SK-N-SH treated with all-trans-retinoic acid at 6 μM for 48 hours (cell line): ENCODE data around the gene ACER1.

Experiments
- ATAC-seq: fragments of 200-7000 bp; cut with Tn5 transposase; 3 replicates; pipeline ENCODE4 v1.9.1; 2020; ENCODE audit warnings: mild to moderate bottlenecking, moderate library complexity
- ARNTL ChIP-seq: fragments of 450-650 bp; formaldehyde crosslinking; IDR thresholded peaks from 2 replicates; pipeline ENCODE4 v1.5.0; 2020; ENCODE audit warnings: low read depth, mild to moderate bottlenecking, moderate library complexity, borderline replicate concordance
- BACH2 ChIP-seq: fragments of 250-450 bp; sonication (Bioruptor Pico); IDR thresholded peaks from 2 replicates; pipeline ENCODE4 v1.9.0; 2021; ENCODE audit warnings: mild to moderate bottlenecking, borderline replicate concordance
- CSDC2 ChIP-seq: fragments of 250-450 bp; sonication (Bioruptor Pico); IDR thresholded peaks from 2 replicates; pipeline ENCODE4 v1.5.0; 2020; ENCODE audit warnings: mild to moderate bottlenecking, moderate library complexity
- ESRRG ChIP-seq: fragments of 250-450 bp; sonication (Bioruptor Pico); IDR thresholded peaks from 2 replicates; pipeline ENCODE4 v1.6.1; 2021; ENCODE audit warnings: mild to moderate bottlenecking
- GLIS3 ChIP-seq: fragments of 250-450 bp; sonication (Bioruptor Pico); IDR thresholded peaks from 2 replicates; pipeline ENCODE4 v1.5.0; 2020; ENCODE audit warnings: mild to moderate bottlenecking, moderate library complexity
- ISL1 ChIP-seq: fragments of 250-450 bp; sonication (Bioruptor Pico); IDR thresholded peaks from 2 replicates; pipeline ENCODE4 v2.1.2; 2022; ENCODE audit warnings: mild to moderate bottlenecking, moderate library complexity
- OSR1 ChIP-seq: fragments of 250-450 bp; sonication (Bioruptor Pico); IDR thresholded peaks from 2 replicates; pipeline ENCODE4 v1.8.0; 2022; ENCODE audit warnings: moderate library complexity, mild to moderate bottlenecking, inconsistent platforms
- PPARA ChIP-seq: fragments of 250-450 bp; sonication (Bioruptor Pico); IDR thresholded peaks from 2 replicates; pipeline ENCODE4 v1.5.0; 2020; ENCODE audit warnings: mild to moderate bottlenecking, borderline replicate concordance
- RARB ChIP-seq: fragments of 250-450 bp; sonication (Bioruptor Pico); IDR thresholded peaks from 2 replicates; pipeline ENCODE4 v1.8.0; 2021; ENCODE audit warnings: mild to moderate bottlenecking, moderate library complexity
- SNAI2 ChIP-seq: fragments of 250-450 bp; sonication (Bioruptor Pico); IDR thresholded peaks from 2 replicates; pipeline ENCODE4 v1.5.0; 2020; ENCODE audit warnings: mild to moderate bottlenecking, moderate library complexity
- TCF4 ChIP-seq: fragments of 250-450 bp; sonication (Bioruptor Pico); IDR thresholded peaks from 2 replicates; pipeline ENCODE4 v1.8.0; 2021; ENCODE audit warnings: mild to moderate bottlenecking, moderate library complexity, borderline replicate concordance
- TOX ChIP-seq: fragments of 250-450 bp; sonication (Bioruptor Pico); IDR thresholded peaks from 2 replicates; pipeline ENCODE4 v1.8.0; 2021; ENCODE audit warnings: mild to moderate bottlenecking, moderate library complexity, borderline replicate concordance
- ZC3H10 ChIP-seq: fragments of 250-450 bp; sonication (Bioruptor Pico); IDR thresholded peaks from 2 replicates; pipeline ENCODE4 v1.5.1; 2021; ENCODE audit warnings: mild to moderate bottlenecking, moderate library complexity
- ZFP3 ChIP-seq: fragments of 250-450 bp; sonication (Bioruptor Pico); IDR thresholded peaks from 2 replicates; pipeline ENCODE4 v1.5.0; 2020; ENCODE audit warnings: mild to moderate bottlenecking, moderate library complexity
- ZFP30 ChIP-seq: fragments of 450-650 bp; formaldehyde crosslinking; IDR thresholded peaks from 2 replicates; pipeline ENCODE4 v1.5.0; 2022; ENCODE audit warnings: mild to moderate bottlenecking, moderate library complexity
- ZNF565 ChIP-seq: fragments of 450-650 bp; formaldehyde crosslinking; conservative IDR thresholded peaks from 2 replicates; pipeline ENCODE4 v1.5.0; 2020; ENCODE audit warnings: low read depth, mild to moderate bottlenecking, moderate library complexity
- ZNF8 ChIP-seq: fragments of 450-650 bp; formaldehyde crosslinking; IDR thresholded peaks from 2 replicates; pipeline ENCODE4 v1.5.0; 2020; ENCODE audit warnings: mild to moderate bottlenecking, moderate library complexity
- TF ChIP-seq, protein P1 (sequence below): fragments of 250-450 bp; sonication (Bioruptor Pico); IDR thresholded peaks from 2 replicates; pipeline ENCODE4 v1.8.0; 2021; ENCODE audit warnings: low read depth, mild to moderate bottlenecking, moderate library complexity, borderline replicate concordance
- TF ChIP-seq, protein P2 (sequence below): fragments of 250-450 bp; sonication (Bioruptor Pico); IDR thresholded peaks from 2 replicates; pipeline ENCODE4 v1.8.0; 2020; ENCODE audit warnings: mild to moderate bottlenecking, moderate library complexity, borderline replicate concordance
- TF ChIP-seq, protein P3 (sequence below): fragments of 250-450 bp; sonication (Bioruptor Pico); IDR thresholded peaks from 2 replicates; pipeline ENCODE4 v1.5.1; 2021; ENCODE audit warnings: mild to moderate bottlenecking, moderate library complexity
- TF ChIP-seq, protein P4 (sequence below): fragments of 250-450 bp; sonication (Bioruptor Pico); IDR thresholded peaks from 2 replicates; pipeline ENCODE4 v1.5.1; 2020; ENCODE audit warnings: low read depth, mild to moderate bottlenecking, moderate library complexity

ACER1 gene

DNA sequence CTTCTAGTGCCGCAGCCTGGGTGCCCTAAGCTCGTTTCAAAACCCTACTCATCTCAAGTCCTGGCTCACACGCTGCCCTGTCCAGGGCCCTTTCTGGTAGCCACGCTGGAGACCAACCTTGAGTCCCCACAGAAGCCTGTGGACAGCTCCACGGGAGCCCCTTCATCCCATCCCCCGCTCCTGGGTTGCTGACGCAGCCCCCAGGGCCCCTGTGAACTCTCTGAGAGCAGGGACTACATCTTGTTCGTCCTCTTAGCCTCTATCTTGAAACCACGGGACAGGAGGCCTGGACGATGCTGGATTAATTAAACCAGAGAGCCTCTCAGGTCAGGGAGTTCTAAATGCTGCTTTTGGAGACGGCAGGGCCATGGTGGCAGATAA, 61.0 kb downstream of the ACER1 start (continued):
- TF ChIP-seq, protein P1, sequence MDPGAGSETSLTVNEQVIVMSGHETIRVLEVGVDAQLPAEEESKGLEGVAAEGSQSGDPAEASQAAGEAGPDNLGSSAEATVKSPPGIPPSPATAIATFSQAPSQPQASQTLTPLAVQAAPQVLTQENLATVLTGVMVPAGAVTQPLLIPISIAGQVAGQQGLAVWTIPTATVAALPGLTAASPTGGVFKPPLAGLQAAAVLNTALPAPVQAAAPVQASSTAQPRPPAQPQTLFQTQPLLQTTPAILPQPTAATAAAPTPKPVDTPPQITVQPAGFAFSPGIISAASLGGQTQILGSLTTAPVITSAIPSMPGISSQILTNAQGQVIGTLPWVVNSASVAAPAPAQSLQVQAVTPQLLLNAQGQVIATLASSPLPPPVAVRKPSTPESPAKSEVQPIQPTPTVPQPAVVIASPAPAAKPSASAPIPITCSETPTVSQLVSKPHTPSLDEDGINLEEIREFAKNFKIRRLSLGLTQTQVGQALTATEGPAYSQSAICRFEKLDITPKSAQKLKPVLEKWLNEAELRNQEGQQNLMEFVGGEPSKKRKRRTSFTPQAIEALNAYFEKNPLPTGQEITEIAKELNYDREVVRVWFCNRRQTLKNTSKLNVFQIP, result no peak
- TF ChIP-seq RARB (CRISPR knock-in tag) (no peak), SNAI2 (no peak)

DNA sequence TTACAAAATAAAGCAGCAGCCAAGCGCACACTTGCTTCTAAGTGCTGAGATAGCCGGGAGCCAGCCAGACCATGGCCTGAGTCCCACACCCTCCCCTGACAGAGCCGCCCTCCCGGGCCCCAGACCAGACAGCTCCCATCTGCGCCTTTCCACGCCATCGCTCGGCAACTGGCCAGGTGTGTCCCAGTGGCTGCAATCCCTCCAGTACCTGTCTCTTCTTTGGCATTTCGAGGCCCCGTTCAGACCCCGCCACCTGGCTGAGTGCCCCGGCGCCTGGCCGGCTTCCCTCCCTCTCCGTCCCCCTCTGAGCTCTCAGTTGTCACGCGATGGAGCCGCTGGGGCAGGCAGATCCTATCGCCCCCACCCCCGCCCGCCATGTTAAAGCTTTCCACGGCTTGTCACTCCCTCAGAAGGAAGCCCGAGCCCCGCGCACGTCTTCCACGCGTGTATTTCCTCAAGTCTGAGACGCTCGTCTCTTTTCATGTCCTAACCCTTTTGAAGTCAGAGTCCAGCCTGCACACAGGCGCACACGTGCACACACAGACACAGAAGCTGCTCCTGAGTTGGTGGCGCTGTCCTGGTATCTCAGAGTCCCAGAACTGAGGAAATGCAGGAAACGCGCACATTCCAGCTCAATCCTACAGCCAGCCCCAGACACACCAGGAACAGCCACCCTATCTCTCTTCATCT, 61.5 kb downstream of the ACER1 start:
- peak; percentile 72 for ATAC-seq
- TF ChIP-seq ARNTL (CRISPR knock-in tag), result no peak
- no peak for TF ChIP-seq ZFP3 (CRISPR knock-in tag)
- no peak for TF ChIP-seq ZNF565
- TF ChIP-seq RARB (CRISPR knock-in tag), result no peak
- no peak for TF ChIP-seq TCF4 (CRISPR knock-in tag)
- TF ChIP-seq ISL1 (CRISPR knock-in tag), result no peak
- TF ChIP-seq ZC3H10 (CRISPR knock-in tag), result no peak
- TF ChIP-seq ESRRG (CRISPR knock-in tag), result no peak
- no peak for TF ChIP-seq ZFP30 (CRISPR knock-in tag)
- no peak for TF ChIP-seq ZNF8 (CRISPR knock-in tag)
- TF ChIP-seq SNAI2, result no peak
- TF ChIP-seq, protein P2, sequence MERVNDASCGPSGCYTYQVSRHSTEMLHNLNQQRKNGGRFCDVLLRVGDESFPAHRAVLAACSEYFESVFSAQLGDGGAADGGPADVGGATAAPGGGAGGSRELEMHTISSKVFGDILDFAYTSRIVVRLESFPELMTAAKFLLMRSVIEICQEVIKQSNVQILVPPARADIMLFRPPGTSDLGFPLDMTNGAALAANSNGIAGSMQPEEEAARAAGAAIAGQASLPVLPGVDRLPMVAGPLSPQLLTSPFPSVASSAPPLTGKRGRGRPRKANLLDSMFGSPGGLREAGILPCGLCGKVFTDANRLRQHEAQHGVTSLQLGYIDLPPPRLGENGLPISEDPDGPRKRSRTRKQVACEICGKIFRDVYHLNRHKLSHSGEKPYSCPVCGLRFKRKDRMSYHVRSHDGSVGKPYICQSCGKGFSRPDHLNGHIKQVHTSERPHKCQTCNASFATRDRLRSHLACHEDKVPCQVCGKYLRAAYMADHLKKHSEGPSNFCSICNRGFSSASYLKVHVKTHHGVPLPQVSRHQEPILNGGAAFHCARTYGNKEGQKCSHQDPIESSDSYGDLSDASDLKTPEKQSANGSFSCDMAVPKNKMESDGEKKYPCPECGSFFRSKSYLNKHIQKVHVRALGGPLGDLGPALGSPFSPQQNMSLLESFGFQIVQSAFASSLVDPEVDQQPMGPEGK, result no peak
- TF ChIP-seq OSR1 (CRISPR knock-in tag), result no peak
- TF ChIP-seq BACH2 (CRISPR knock-in tag), result no peak
- TF ChIP-seq, protein P1, result no peak
- no peak for TF ChIP-seq CSDC2 (CRISPR knock-in tag)
- TF ChIP-seq, protein P3, sequence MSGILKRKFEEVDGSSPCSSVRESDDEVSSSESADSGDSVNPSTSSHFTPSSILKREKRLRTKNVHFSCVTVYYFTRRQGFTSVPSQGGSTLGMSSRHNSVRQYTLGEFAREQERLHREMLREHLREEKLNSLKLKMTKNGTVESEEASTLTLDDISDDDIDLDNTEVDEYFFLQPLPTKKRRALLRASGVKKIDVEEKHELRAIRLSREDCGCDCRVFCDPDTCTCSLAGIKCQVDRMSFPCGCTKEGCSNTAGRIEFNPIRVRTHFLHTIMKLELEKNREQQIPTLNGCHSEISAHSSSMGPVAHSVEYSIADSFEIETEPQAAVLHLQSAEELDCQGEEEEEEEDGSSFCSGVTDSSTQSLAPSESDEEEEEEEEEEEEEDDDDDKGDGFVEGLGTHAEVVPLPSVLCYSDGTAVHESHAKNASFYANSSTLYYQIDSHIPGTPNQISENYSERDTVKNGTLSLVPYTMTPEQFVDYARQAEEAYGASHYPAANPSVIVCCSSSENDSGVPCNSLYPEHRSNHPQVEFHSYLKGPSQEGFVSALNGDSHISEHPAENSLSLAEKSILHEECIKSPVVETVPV (CRISPR knock-in tag), result no peak
- no peak for TF ChIP-seq GLIS3 (CRISPR knock-in tag)
- TF ChIP-seq PPARA (CRISPR knock-in tag), result no peak
- TF ChIP-seq TOX (CRISPR knock-in tag), result no peak

DNA sequence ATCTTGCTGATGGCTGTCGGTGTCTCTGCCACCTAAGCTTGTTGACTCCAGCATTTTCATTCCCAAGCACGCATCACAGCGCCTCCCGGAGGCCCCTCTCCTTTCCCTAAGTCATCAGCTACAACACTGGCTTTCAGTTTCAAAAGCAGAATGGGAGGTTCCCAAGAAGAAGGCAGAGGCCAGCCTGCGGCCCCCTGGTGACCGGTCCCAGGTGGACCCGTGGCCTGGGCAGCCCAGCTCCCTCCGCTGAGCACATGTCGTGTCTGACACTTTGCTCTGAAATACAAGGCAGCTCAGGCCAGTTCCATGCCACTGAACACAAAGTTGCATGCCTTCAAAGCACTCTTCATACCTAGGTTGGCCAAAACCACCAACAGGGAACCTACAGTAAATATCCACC, 62.2 kb downstream of the ACER1 start:
- TF ChIP-seq GLIS3 (CRISPR knock-in tag) (no peak), ZFP30 (CRISPR knock-in tag) (no peak), ARNTL (CRISPR knock-in tag) (no peak), ESRRG (CRISPR knock-in tag) (no peak), ZNF565 (no peak), ZC3H10 (CRISPR knock-in tag) (no peak), RARB (CRISPR knock-in tag) (no peak), TOX (CRISPR knock-in tag) (no peak), ISL1 (CRISPR knock-in tag) (no peak)
- TF ChIP-seq, protein P4, sequence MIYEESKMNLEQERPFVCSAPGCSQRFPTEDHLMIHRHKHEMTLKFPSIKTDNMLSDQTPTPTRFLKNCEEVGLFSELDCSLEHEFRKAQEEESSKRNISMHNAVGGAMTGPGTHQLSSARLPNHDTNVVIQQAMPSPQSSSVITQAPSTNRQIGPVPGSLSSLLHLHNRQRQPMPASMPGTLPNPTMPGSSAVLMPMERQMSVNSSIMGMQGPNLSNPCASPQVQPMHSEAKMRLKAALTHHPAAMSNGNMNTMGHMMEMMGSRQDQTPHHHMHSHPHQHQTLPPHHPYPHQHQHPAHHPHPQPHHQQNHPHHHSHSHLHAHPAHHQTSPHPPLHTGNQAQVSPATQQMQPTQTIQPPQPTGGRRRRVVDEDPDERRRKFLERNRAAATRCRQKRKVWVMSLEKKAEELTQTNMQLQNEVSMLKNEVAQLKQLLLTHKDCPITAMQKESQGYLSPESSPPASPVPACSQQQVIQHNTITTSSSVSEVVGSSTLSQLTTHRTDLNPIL (CRISPR knock-in tag), result no peak
- TF ChIP-seq, protein P1, result no peak
- TF ChIP-seq, protein P2, result no peak
- ATAC-seq, result peak; percentile 3; the same call in 2 of the 3 replicates
